HepG2 (cell line): ENCODE results near the gene LMBRD2. TPM values are rescaled to one million over a fixed set of nuclear protein-coding genes. Genes with fewer than 3 reads are reported as not detected.

Experiments
- AHR ChIP-seq: IDR thresholded peaks from 2 replicates; pipeline ENCODE4 v1.6.1; 2018; ENCODE audit warnings: missing genetic modification reagents, missing compliant biosample characterization
- CBFB ChIP-seq: sonication (generic); formaldehyde crosslinking; IDR thresholded peaks from 2 replicates; pipeline ENCODE4 v1.4.0; 2020; ENCODE audit warnings: missing genetic modification reagents
- ETV6 ChIP-seq: sonication (generic); formaldehyde crosslinking; conservative IDR thresholded peaks from 2 replicates; pipeline ENCODE4 v1.4.0; 2020; ENCODE audit warnings: missing genetic modification reagents
- GTF2F1 ChIP-seq: fragments of 150-350 bp; IDR thresholded peaks from 2 replicates; pipeline ENCODE4 v1.6.1; 2014; ENCODE audit warnings: low read length
- ZBTB1 ChIP-seq: sonication (generic); formaldehyde crosslinking; IDR thresholded peaks from 2 replicates; pipeline ENCODE4 v1.4.0; 2020; ENCODE audit warnings: missing genetic modification reagents, borderline replicate concordance
- ZNF430 ChIP-seq: sonication (generic); formaldehyde crosslinking; IDR thresholded peaks from 2 replicates; pipeline ENCODE4 v1.9.0; 2021; ENCODE audit warnings: mild to moderate bottlenecking, missing genetic modification reagents
- ZNF432 ChIP-seq: sonication (generic); formaldehyde crosslinking; IDR thresholded peaks from 2 replicates; pipeline ENCODE4 v1.5.0; 2020; ENCODE audit warnings: missing genetic modification reagents, mild to moderate bottlenecking, borderline replicate concordance
- ZNF597 ChIP-seq: sonication (generic); formaldehyde crosslinking; IDR thresholded peaks from 2 replicates; pipeline ENCODE4 v1.5.0; 2020; ENCODE audit warnings: missing genetic modification reagents
- ZNF749 ChIP-seq: sonication (generic); formaldehyde crosslinking; IDR thresholded peaks from 2 replicates; pipeline ENCODE4 v1.8.0; 2022; ENCODE audit warnings: mild to moderate bottlenecking, missing genetic modification reagents, moderate library complexity, borderline replicate concordance
- ZSCAN20 ChIP-seq: sonication (generic); formaldehyde crosslinking; IDR thresholded peaks from 2 replicates; pipeline ENCODE4 v1.4.0; 2020; ENCODE audit warnings: missing genetic modification reagents, mild to moderate bottlenecking, borderline replicate concordance
- polyA plus RNA-seq, 8 experiments: library from polyadenylated mRNA; depleted of rRNA in 3 of 8; stranded (reverse) in 7 of 8; unstranded in 1 of 8; fragments of >200 nt; fragmentation: Illumina TruSeq in 4 of 8; extraction: Trizol in 4 of 8; gene quantifications; 2 replicates each; pipeline versions ENCODE4 v1.2.1 to v1.2.3, GENCODE V29; 2011 to 2016; ENCODE audit warnings: low read depth in 4 of 8, missing spikeins in 1 of 8, mixed read lengths in 1 of 8; ENCODE audit not compliant: insufficient read depth in 1 of 8
- total RNA-seq, 5 experiments: library from RNA; depleted of rRNA; stranded (reverse); fragments of >200 nt; fragmentation: Illumina TruSeq; extraction: Trizol; gene quantifications; 2 replicates each; pipeline ENCODE4 v1.2.3, GENCODE V29; 2016; ENCODE audit warnings: low read depth in 1 of 5
- TF ChIP-seq, protein P1 (sequence below): sonication (generic); formaldehyde crosslinking; IDR thresholded peaks from one replicate; pipeline ENCODE4 v1.5.1; 2020; ENCODE audit warnings: mild to moderate bottlenecking, missing genetic modification reagents; ENCODE audit errors: not compliant biosample characterization
- TF ChIP-seq, protein P2 (sequence below): sonication (generic); formaldehyde crosslinking; IDR thresholded peaks from 2 replicates; pipeline ENCODE4 v1.4.0; 2020; ENCODE audit warnings: missing genetic modification reagents, borderline replicate concordance
- TF ChIP-seq, protein P3 (sequence below): sonication (generic); formaldehyde crosslinking; IDR thresholded peaks from 2 replicates; pipeline ENCODE4 v1.8.1; 2023; ENCODE audit warnings: mild to moderate bottlenecking, missing genetic modification reagents
- TF ChIP-seq, protein P4 (sequence below): fragments of 450-650 bp; IDR thresholded peaks from 2 replicates; pipeline ENCODE4 v1.6.1; 2016

LMBRD2 gene
- total and polyA plus RNA-seq, 2 of the 13 experiments (the other 11 are each of a cell fraction or from before 2014, with no cell fraction given) = 2.0 to 4.7 TPM

DNA sequence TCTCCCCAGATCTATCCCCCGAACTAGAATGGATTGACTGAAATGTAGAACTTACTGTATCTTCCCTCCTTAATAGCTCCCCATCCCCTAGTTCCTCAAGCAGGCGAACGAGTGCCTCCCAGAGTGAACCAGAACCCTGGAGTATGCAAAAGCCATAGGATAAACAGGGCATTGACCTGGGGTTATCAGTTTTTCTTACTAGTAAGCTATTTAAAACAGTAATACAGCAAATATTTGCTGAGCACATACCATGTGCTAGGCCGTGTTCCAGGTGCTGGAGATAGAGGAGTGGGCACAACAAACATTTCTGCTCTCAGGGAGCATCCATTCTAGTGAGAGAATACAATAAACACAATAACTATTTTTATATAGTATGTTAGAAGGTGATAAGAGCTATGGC is 2.0 kb upstream of the LMBRD2 start (continued):
- TF ChIP-seq, protein P1, sequence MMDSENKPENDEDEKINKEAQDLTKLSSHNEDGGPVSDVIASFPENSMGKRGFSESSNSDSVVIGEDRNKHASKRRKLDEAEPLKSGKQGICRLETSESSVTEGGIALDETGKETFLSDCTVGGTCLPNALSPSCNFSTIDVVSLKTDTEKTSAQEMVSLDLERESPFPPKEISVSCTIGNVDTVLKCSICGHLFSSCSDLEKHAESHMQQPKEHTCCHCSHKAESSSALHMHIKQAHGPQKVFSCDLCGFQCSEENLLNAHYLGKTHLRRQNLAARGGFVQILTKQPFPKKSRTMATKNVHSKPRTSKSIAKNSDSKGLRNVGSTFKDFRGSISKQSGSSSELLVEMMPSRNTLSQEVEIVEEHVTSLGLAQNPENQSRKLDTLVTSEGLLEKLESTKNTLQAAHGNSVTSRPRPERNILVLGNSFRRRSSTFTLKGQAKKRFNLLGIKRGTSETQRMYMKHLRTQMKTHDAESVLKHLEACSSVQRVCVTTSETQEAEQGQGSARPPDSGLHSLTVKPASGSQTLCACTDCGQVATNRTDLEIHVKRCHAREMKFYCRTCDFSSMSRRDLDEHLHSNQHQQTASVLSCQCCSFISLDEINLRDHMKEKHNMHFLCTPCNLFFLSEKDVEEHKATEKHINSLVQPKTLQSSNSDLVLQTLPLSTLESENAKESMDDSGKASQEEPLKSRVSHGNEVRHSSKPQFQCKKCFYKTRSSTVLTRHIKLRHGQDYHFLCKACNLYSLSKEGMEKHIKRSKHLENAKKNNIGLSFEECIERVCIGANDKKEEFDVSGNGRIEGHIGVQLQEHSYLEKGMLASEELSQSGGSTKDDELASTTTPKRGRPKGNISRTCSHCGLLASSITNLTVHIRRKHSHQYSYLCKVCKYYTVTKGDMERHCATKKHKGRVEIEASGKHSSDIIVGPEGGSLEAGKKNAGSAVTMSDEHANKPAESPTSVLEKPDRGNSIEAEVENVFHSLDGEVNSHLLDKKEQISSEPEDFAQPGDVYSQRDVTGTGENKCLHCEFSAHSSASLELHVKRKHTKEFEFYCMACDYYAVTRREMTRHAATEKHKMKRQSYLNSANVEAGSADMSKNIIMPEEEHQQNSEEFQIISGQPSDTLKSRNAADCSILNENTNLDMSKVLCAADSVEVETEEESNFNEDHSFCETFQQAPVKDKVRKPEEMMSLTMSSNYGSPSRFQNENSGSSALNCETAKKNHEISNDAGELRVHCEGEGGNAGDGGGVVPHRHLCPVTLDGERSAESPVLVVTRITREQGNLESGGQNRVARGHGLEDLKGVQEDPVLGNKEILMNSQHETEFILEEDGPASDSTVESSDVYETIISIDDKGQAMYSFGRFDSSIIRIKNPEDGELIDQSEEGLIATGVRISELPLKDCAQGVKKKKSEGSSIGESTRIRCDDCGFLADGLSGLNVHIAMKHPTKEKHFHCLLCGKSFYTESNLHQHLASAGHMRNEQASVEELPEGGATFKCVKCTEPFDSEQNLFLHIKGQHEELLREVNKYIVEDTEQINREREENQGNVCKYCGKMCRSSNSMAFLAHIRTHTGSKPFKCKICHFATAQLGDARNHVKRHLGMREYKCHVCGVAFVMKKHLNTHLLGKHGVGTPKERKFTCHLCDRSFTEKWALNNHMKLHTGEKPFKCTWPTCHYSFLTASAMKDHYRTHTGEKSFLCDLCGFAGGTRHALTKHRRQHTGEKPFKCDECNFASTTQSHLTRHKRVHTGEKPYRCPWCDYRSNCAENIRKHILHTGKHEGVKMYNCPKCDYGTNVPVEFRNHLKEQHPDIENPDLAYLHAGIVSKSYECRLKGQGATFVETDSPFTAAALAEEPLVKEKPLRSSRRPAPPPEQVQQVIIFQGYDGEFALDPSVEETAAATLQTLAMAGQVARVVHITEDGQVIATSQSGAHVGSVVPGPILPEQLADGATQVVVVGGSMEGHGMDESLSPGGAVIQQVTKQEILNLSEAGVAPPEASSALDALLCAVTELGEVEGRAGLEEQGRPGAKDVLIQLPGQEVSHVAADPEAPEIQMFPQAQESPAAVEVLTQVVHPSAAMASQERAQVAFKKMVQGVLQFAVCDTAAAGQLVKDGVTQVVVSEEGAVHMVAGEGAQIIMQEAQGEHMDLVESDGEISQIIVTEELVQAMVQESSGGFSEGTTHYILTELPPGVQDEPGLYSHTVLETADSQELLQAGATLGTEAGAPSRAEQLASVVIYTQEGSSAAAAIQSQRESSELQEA (CRISPR knock-in tag) = no peak
- TF ChIP-seq, protein P2, sequence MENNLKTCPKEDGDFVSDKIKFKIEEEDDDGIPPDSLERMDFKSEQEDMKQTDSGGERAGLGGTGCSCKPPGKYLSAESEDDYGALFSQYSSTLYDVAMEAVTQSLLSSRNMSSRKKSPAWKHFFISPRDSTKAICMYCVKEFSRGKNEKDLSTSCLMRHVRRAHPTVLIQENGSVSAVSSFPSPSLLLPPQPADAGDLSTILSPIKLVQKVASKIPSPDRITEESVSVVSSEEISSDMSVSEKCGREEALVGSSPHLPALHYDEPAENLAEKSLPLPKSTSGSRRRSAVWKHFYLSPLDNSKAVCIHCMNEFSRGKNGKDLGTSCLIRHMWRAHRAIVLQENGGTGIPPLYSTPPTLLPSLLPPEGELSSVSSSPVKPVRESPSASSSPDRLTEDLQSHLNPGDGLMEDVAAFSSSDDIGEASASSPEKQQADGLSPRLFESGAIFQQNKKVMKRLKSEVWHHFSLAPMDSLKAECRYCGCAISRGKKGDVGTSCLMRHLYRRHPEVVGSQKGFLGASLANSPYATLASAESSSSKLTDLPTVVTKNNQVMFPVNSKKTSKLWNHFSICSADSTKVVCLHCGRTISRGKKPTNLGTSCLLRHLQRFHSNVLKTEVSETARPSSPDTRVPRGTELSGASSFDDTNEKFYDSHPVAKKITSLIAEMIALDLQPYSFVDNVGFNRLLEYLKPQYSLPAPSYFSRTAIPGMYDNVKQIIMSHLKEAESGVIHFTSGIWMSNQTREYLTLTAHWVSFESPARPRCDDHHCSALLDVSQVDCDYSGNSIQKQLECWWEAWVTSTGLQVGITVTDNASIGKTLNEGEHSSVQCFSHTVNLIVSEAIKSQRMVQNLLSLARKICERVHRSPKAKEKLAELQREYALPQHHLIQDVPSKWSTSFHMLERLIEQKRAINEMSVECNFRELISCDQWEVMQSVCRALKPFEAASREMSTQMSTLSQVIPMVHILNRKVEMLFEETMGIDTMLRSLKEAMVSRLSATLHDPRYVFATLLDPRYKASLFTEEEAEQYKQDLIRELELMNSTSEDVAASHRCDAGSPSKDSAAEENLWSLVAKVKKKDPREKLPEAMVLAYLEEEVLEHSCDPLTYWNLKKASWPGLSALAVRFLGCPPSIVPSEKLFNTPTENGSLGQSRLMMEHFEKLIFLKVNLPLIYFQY (CRISPR knock-in tag) = no peak; the same call in 1 of the 2 replicates
- no peak for TF ChIP-seq ZBTB1 (CRISPR knock-in tag)
- TF ChIP-seq ZNF430 (CRISPR knock-in tag) = no peak
- no peak for TF ChIP-seq ZNF749 (CRISPR knock-in tag)
- no peak for TF ChIP-seq ZNF597 (CRISPR knock-in tag)
- TF ChIP-seq GTF2F1 = no peak
- TF ChIP-seq, protein P3, sequence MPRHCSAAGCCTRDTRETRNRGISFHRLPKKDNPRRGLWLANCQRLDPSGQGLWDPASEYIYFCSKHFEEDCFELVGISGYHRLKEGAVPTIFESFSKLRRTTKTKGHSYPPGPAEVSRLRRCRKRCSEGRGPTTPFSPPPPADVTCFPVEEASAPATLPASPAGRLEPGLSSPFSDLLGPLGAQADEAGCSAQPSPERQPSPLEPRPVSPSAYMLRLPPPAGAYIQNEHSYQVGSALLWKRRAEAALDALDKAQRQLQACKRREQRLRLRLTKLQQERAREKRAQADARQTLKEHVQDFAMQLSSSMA (CRISPR knock-in tag) = 0 out of 2 replicates have a peak, but pooled peaks have one; percentile 25
- no peak for TF ChIP-seq AHR (CRISPR knock-in tag)
- no peak for TF ChIP-seq ZNF432
- TF ChIP-seq, protein P4, sequence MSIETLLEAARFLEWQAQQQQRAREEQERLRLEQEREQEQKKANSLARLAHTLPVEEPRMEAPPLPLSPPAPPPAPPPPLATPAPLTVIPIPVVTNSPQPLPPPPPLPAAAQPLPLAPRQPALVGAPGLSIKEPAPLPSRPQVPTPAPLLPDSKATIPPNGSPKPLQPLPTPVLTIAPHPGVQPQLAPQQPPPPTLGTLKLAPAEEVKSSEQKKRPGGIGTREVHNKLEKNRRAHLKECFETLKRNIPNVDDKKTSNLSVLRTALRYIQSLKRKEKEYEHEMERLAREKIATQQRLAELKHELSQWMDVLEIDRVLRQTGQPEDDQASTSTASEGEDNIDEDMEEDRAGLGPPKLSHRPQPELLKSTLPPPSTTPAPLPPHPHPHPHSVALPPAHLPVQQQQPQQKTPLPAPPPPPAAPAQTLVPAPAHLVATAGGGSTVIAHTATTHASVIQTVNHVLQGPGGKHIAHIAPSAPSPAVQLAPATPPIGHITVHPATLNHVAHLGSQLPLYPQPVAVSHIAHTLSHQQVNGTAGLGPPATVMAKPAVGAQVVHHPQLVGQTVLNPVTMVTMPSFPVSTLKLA = peak; percentile 10; the same call in 1 of the 2 replicates
- no peak for TF ChIP-seq CBFB (CRISPR knock-in tag)
- TF ChIP-seq ETV6 (CRISPR knock-in tag) = no peak
- TF ChIP-seq ZSCAN20 = no peak
